ENCODE data around the gene CEACAM7.

DNA sequence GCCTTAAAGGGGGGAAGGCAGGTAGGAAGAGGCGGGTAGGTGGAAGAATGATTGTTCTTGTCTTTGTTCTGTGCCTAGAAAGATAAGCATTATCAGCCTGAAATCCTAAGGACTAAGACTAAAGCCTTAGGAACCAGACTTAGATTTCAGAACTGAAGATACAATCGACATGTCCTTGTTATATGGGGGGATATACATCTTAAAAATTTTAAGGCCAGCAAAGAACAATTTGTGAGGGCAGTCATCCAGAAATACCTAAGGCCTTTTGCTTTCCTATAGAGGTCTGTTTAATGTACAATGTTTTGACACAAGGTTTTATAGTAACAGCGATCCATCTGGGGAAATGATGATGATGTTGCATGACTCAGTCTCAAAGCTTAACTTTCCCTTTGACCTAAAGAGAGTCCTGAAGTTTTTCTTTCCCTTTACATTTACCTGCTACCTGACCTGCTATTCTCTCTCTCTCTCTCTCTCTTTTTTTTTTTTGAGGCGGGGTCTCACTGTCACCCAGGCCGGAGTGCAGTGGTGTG is 47.1 kb upstream of the CEACAM7 start:
- TF ChIP-seq, protein P1, sequence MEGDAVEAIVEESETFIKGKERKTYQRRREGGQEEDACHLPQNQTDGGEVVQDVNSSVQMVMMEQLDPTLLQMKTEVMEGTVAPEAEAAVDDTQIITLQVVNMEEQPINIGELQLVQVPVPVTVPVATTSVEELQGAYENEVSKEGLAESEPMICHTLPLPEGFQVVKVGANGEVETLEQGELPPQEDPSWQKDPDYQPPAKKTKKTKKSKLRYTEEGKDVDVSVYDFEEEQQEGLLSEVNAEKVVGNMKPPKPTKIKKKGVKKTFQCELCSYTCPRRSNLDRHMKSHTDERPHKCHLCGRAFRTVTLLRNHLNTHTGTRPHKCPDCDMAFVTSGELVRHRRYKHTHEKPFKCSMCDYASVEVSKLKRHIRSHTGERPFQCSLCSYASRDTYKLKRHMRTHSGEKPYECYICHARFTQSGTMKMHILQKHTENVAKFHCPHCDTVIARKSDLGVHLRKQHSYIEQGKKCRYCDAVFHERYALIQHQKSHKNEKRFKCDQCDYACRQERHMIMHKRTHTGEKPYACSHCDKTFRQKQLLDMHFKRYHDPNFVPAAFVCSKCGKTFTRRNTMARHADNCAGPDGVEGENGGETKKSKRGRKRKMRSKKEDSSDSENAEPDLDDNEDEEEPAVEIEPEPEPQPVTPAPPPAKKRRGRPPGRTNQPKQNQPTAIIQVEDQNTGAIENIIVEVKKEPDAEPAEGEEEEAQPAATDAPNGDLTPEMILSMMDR (IDR thresholded peaks at IDR 0.05; ENCODE audit: low read depth, low read length) = no peak
- TF ChIP-seq POLR2A (IDR thresholded peaks at IDR 0.05; ENCODE audit: extremely low read depth, insufficient read length) = no peak
- TF ChIP-seq, protein P2, sequence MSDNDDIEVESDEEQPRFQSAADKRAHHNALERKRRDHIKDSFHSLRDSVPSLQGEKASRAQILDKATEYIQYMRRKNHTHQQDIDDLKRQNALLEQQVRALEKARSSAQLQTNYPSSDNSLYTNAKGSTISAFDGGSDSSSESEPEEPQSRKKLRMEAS (IDR thresholded peaks at IDR 0.05; ENCODE audit: low read depth, low read length) = no peak

Data from NB4 (cell line).